ENCODE results near the gene COL13A1. TPM values are rescaled to one million over a fixed set of nuclear protein-coding genes. Genes with fewer than 3 reads are reported as not detected.
A peak's percentile ranks its signal among the peaks of the same experiment; 100 is the strongest.

The COL13A1 gene
- total RNA-seq, 4 donors from 2014 or later: 0.30 to 2.0 (median 0.86) TPM

- WGBS, 2 donors: 61 to 63% methylated on average over 6 of the region's 6 CpGs
- Histone ChIP-seq H3K4me1 (peaks cover 0 to 31% (median 3%) of the 10 kb centered on the region in 4 donors), H3K4me3 (no peak overlapping the region), H3K27ac (no peak overlapping the region), H3K27me3 (no peaks in the 10 kb centered on the region), H3K36me3 (no peaks in the 10 kb centered on the region), H3K9me3 (no peaks in the 10 kb centered on the region)
- TF ChIP-seq POLR2A (IDR thresholded peaks at IDR 0.05) (no peak), EP300 (IDR thresholded peaks at IDR 0.05) (no peak)
- TF ChIP-seq, protein P1, sequence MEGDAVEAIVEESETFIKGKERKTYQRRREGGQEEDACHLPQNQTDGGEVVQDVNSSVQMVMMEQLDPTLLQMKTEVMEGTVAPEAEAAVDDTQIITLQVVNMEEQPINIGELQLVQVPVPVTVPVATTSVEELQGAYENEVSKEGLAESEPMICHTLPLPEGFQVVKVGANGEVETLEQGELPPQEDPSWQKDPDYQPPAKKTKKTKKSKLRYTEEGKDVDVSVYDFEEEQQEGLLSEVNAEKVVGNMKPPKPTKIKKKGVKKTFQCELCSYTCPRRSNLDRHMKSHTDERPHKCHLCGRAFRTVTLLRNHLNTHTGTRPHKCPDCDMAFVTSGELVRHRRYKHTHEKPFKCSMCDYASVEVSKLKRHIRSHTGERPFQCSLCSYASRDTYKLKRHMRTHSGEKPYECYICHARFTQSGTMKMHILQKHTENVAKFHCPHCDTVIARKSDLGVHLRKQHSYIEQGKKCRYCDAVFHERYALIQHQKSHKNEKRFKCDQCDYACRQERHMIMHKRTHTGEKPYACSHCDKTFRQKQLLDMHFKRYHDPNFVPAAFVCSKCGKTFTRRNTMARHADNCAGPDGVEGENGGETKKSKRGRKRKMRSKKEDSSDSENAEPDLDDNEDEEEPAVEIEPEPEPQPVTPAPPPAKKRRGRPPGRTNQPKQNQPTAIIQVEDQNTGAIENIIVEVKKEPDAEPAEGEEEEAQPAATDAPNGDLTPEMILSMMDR (IDR thresholded peaks at IDR 0.05): no peak
- DNase-seq (ENCODE audit: low spot score in 2 of 2): no peak
These were observed 106.4 kb downstream of the COL13A1 start for GRCh38 chr10:69908124-69908523.

DNA sequence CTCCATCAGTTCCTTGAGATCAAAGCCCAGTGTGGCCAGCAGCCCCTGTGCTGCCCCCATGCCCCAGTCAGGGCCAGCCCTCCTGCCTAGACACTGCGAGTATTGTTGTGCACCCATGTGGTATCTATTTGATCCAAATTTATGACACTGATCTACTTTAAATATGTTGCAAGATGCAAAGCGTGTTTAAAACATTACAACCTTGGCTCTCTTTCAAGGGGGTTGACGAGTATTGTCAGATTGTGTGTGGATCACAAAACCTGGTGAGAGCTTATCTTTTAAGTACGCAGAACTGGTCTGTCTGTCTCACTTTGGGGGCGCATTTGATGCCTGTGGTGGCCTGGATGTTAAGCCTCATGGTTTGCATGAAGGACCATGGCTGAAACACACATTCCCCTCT lies 108.9 kb downstream of the COL13A1 start:
- TF ChIP-seq POLR2A (IDR thresholded peaks at IDR 0.05) (no peak), EP300 (IDR thresholded peaks at IDR 0.05) (no peak)
- TF ChIP-seq, protein P1 (IDR thresholded peaks at IDR 0.05): no peak
- DNase-seq (ENCODE audit: low spot score in 2 of 2): no peak
- Histone ChIP-seq H3K27me3 (no peaks in the 10 kb centered on the region), H3K9me3 (no peaks in the 10 kb centered on the region), H3K36me3 (no peaks in the 10 kb centered on the region), H3K4me3 (no peak overlapping the region), H3K4me1 (peaks cover 0 to 32% (median 3%) of the 10 kb centered on the region in 4 donors), H3K27ac (no peak overlapping the region)
- WGBS, 2 donors: 79 to 82% methylated on average over 5 of the region's 5 CpGs

DNA sequence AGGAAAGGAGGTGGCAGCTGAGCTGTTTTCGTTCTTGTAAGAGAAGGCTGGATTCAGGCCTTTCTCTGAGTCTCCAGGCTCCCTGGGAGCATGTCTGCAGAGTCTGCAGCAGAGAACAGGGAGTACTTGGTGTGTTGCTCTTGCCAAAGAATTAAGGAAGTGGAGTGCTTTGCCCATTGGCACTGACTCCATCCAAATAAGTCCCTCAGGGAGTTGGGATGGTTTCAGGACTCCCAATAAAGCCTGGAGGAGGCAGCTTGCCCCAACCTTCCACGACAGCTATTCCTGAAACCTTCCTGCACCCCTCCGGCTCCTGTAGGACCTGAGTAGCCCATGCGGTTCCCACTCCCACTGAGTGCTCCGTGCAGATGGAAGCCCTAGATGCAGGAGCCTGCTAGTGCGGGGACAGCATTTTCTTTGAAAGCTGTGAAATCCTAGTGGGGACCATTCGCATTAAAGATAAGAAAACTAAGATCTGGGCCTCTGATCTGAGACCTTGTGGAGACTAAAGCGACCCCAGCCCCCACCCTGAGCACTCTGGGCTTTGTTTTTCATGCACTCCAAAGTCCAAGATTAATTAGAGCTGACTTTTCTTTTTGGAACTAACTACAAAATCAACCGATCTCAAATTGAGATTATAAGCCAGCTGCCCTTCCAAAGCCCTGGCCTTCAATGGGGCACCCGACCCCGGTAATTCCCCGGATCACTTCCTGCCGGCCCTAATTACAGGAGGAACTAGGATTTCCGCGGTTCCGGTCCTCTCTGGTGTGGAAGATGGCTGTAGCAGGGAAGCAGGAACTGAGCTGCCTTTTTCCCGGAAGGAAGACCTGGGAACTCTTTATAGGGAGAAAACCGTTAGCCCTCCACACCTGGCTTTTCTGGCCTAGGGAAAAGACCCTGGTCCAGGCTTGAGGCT lies 110.2 kb downstream of the COL13A1 start:
- 62 to 66% methylated on average over 15 to 18 of the region's 18 CpGs for WGBS, 2 donors
- H3K27ac ChIP-seq: peak overlapping the region in 1 of 4 donors; percentile 20

GRCh38 chr10:69912589-69912988 lies 110.9 kb downstream of the COL13A1 start:
- no peak overlapping the region for H3K4me3 ChIP-seq
- no peak overlapping the region for H3K27ac ChIP-seq
- WGBS, 2 donors: 39 to 43% methylated on average over 4 of the region's 4 CpGs
- no peaks in the 10 kb centered on the region for H3K9me3 ChIP-seq
- no peaks in the 10 kb centered on the region for H3K36me3 ChIP-seq
- H3K27me3 ChIP-seq: no peaks in the 10 kb centered on the region
- no peak for DNase-seq (ENCODE audit: low spot score in 2 of 2)
- H3K4me1 ChIP-seq: peaks cover 0 to 32% (median 3%) of the 10 kb centered on the region in 4 donors
- no peak for TF ChIP-seq EP300 (IDR thresholded peaks at IDR 0.05)
- TF ChIP-seq, protein P1 (IDR thresholded peaks at IDR 0.05): no peak
- no peak for TF ChIP-seq POLR2A (IDR thresholded peaks at IDR 0.05)

More for the DNA sequence above, 110.2 kb downstream of the COL13A1 start:
- peak in 1 of 2 donors; percentile 8 for DNase-seq (ENCODE audit: low spot score in 2 of 2)
- Histone ChIP-seq H3K9me3 (no peaks in the 10 kb centered on the region), H3K27me3 (no peaks in the 10 kb centered on the region), H3K4me3 (no peak overlapping the region), H3K36me3 (no peaks in the 10 kb centered on the region), H3K4me1 (peaks cover 0 to 32% (median 3%) of the 10 kb centered on the region in 4 donors)
- TF ChIP-seq, protein P1 (IDR thresholded peaks at IDR 0.05): no peak
- TF ChIP-seq EP300 (IDR thresholded peaks at IDR 0.05): no peak
- no peak for TF ChIP-seq POLR2A (IDR thresholded peaks at IDR 0.05)
